GM18517 (cell line): Measurements from ENCODE around the gene ITGA4.

Experiments
- ATAC-seq: cut with Tn5 transposase; IDR thresholded peaks from one replicate; pipeline ENCODE4 v1.9.1; 2021; ENCODE audit warnings: mild to moderate bottlenecking, moderate library complexity; ENCODE audit not compliant: unreplicated experiment

ITGA4 gene

DNA sequence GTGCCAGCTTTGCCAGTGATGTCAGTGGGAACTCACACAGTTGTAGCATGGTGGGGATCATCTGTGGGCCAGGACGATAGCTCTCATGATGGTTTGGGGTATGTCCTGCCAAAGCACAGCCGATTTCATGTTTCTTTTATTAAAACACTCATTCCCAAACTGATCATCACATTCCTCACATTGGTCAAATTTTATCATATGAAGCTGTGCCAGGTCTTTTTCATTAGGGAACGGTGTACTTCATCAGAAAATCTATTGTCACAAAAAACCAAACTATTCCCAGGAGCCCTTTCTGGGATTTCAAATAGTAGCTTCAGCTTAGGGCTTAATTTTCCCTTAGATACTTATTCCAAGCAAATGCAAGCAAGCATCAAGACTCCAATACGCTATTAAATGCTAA is 42.0 kb downstream of the ITGA4 start:
- no peak for ATAC-seq

DNA sequence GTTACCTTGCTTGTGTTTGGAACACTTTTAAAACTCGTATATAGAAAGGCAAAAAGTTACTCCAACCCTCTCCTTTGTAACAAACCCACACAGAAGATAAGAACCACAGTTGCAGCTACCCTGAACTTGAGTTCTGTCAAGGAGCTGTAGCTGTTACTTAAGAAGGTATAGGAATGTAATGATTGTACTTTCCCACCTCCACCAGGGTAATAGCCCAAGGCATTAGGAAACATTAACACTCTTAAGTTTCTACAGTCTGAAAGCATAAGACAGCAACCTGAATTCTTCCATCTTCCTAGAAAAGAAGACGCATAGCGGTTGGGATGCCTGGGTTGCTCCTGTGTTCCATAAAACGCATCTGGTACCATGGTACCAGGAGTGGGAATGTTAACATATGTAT is 43.0 kb downstream of the ITGA4 start:
- ATAC-seq, result no peak

DNA sequence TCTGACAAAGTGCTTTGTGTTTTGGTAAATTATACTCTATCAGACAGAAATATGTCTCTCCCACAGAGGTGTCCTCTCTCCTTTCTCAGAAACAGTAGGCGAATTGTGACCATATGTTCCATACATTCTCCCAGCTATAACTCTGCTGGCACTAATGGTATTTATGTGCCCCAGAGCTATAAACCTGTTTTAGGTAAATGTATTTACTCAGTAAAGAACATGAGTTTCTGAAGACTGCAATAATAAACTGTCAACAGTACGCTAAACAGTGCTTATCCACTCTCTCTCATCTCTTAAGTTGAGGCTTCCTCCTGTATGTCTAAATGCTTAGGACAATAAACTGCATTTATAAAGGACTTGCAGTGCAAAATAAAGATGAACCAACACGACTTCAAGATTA is 58.5 kb downstream of the ITGA4 start:
- no peak for ATAC-seq

DNA sequence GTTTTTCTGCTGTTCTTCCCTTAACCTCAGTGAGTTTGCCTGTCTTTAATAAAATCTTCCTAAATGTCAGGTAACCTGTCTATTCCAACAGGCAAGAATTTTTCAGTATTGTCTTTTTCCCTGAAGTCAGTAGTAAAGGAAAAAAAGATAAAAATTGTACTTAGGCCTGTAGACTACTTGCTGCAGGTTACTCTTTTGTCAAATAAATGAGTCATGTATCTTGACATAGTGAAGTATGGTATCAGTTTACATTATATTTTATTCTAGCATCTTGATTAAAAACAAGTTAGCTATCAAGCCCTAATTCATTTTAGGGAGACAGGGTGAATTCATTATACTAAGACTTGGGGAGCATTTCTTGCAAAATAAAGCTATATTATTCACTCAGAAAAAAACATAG is 59.8 kb downstream of the ITGA4 start:
- ATAC-seq, result no peak

DNA sequence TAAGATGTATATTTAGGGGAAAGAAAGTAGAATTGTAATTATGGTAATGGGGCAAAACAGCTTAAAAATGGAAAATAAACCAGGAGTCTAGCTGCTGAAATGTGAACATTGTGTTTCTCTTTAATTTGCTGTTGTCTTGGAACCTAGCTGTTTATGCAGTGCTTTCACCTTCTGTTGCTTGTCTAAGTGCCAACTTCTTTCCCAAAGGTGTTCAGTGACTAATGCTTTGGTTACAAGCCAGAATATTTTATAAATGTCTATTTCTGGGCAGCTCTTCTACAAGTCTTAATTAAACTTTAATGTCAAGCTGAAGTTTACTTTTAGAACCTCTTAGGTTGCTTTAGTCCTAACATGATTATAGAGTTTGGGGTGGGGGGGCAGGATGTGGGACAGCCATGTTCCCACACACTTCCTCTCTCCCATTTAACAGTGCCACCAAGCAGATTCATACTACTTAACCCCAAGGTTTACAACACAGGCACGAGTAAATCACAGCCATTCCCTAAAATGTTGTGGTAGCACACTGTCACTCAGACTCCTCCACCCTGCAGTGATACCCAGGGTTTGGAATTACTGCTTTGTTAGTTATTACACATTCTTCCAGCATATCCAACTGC is 60.6 kb downstream of the ITGA4 start:
- no peak for ATAC-seq

DNA sequence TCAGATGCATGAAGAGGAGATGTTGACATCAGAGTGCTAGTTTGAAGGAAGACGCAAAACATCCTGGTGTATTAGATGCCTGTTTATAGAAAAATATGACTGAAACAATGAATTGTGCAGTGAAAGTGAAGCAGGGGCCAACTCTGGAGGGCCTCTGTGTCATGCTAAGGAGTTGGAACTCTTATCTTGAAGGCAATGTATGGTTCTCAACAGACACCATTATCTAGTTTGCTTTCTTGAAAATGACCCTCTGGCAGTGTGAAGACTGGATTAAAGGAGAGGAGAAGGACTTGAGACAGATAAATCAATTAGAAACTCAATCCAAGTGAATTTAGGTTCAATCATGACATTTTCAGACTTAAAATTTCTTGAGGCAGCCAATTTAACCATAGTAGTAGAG is 63.1 kb downstream of the ITGA4 start:
- ATAC-seq, result no peak

DNA sequence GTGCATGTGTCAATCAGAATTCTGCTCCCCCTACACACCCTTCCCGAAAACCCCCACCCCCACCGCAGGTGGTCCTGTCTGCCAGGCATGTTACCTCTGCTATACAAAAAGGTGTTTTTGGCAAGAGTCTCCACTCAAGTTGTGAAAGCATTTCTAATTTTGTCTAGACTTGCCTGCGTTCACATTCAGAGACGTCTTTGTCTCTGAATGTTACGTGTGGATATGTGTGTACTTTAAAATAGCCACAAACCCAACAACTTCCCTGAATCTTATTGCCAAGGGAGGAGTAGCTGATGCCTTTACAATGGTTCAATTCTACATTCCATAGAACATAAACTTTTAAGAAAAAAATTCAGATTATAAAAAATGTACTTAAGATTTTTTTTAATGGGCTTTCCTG is 66.6 kb downstream of the ITGA4 start:
- ATAC-seq, result no peak

DNA sequence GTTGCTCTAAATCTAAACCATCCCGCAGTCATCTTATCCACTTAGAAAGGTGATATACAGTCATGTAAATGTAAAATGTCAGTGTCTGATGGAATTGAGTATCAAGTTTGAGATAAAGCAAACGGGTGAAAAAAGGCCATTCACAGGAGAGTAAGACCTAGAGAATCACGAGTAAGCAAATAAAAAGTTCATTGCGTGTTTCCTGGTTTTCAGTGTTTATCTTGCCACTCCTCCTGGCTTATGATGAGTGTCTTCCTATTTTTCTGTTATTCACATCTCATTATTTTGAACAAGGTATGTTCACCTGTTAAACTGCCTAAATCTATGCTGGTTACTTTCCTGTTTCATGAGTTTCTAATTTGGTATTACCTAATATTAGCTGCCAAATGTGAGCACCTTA is 68.8 kb downstream of the ITGA4 start:
- ATAC-seq, result no peak

DNA sequence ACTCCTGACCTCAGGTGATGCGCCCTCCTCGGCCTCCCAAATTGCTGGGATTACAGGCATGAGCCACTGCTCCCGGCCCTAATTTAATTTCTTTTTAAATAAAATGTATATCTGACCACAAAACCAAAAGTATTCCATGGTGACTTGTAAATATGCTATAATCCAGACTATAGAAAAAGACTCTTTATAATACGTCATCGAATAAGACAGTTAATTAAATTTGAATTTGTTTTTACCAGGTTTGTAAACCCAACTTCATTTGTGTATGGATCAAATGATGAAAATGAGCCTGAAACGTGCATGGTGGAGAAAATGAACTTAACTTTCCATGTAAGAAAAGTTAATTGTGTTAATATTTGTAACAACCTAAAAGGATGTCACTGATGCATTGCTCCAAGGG is 69.9 kb downstream of the ITGA4 start:
- no peak for ATAC-seq

DNA sequence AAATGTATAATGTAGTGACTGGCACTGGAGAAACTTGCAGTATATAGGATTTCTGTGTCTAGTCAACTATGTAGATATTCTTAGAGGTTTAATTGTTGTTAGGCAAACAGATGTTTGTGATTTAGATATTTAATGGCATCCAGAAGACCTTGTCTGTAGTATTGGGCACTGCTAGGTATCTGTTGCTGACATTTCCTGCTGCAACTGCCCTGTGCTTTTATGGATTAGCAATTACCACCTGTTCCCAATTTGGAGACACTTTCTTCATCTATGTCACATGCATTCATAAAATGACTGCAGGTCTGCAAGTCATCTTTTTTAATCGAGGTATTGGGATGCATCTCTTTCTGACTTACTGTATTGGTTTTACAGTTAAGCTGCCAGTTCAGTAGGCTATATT is 71.3 kb downstream of the ITGA4 start:
- no peak for ATAC-seq

DNA sequence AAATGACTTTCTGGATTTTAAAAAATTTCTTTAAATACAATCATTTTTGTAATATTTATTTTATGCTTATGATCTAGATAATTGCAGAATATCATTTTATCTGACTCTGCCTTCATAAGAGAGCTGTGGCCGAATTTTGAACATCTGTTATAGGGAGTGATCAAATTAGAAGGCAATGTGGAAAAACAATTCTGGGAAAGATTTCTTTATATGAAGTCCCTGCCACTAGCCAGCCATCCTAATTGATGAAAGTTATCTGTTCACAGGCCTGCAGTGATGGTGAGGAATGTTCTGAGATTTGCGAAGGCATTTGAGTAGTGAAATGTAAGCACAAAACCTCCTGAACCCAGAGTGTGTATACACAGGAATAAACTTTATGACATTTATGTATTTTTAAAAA is 79.5 kb downstream of the ITGA4 start:
- no peak for ATAC-seq

DNA sequence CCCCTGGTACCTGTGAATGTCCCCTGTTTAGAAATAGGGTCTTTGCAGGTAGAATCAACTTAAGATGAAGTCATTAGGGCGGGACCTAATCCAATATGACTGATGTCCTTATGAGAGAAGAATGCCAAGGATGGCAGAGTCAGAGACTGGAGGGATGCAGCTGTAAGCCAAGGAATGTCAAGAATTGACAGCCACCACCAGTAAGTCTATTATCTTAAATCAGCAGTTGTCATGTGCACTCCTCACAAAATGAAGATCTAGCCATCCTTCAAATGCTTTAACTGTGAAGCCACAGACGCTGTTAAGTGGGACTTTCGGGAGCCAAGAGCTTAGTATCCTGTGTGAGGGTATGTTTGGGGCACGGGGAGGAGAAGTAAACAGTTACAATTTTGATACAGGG is 83.2 kb downstream of the ITGA4 start:
- no peak for ATAC-seq

DNA sequence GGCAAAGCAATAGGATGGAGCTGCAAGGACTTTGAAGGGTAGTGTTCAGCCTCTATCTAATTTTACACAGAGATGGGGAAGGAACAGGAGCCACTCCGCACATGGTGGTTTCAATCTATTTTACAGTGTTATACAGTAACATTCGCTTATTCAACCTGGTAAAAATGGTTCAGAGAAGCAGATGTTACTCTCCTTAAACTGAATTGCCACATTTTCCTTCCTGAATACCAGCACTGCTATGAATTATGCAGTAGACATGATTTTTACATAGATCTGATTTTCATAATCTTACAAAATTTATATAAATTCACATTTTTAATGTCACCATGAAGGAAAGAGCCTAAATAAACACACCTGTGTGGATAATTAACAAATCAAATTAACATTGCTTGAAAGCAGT is 85.0 kb downstream of the ITGA4 start:
- no peak for ATAC-seq

DNA sequence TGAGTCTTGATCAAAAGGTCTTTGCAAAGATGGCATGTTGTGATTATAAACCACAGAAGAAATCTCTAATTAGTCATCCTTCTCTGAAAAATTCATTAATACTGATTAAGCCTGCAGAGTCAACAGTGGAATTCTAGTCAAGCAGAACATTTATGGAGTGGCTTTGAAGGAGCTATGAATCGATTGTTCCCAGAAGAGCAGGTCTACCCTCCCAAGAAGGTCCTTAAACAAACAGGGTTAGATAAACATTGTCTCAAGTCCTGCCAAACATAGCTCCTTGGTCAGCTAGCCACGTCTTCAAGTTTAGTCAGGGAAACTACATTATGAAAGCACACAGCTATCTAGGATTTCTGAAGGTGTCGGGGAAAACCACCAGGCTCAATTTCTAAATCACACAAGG is 88.9 kb downstream of the ITGA4 start:
- ATAC-seq, result no peak

DNA sequence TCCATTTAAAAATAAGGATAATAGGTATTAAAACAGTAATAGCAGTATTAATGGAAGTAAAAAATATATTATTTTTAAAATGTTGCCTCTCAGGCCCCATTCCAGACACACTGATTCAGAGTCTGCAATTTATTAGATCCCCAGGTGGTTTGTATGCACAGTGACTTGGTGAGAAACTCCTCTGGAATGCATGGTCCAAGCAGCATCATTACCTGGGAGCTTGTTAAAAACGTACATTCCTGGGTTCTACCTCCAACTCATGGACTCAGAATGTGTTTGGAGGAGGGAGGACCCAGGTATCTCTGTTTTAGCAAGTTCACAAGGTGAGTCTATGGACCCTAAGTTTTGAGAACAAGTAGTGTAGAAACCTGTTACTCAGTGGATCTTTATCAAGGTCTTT is 95.6 kb downstream of the ITGA4 start:
- no peak for ATAC-seq

DNA sequence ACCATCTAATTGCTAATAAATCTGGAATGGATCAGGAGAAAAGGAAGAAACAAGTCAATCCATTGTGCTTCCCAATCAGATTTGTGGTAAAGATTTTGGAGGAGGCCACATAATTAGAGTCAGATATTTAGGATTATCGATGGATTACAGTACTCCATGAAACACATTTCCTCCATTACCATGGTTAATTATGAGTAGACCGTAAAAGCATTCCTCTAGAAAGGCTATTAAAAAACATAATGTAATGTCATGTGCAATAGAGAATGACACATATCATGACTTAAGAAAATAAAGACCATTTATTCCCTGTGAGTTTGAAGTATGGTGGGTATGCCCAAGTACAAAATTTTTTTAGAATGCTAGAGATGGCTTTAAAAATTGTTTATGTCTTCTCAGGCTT is 96.1 kb downstream of the ITGA4 start:
- ATAC-seq, result no peak

DNA sequence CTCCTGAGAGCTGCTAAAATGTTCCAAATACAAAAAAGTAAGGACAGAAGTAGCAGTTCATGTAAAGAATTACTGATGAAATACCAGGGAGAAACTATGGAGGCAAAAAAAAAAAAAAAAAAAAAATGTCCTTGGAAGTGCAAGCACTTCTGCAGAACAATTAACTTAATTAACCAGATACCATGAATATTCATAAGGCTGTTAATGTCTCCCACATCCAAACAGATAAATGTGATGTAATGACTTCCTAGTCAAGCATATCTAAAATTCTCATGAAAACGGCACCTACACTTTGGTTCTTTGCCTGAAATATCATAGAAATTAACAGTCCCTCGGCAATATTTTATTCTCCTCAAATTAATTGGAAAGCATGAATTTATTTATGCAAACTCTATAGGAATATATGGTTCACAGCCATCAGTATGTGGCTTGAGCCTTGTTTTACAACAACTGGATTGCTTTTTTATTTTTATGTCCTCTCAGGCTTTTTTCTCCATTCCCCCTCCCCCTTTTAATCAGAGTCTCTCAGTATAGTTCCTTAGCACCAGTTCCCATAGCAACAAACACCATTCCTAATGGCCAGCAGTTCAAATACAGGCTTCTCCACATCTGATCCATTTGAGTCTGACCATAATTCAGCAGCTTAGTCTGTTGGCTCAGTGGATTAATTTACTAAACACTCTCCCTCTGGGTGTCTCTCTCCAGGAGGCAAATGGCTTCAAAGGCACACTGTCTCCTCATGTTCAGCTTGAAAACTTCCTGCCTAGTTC is 97.1 kb downstream of the ITGA4 start:
- no peak for ATAC-seq

DNA sequence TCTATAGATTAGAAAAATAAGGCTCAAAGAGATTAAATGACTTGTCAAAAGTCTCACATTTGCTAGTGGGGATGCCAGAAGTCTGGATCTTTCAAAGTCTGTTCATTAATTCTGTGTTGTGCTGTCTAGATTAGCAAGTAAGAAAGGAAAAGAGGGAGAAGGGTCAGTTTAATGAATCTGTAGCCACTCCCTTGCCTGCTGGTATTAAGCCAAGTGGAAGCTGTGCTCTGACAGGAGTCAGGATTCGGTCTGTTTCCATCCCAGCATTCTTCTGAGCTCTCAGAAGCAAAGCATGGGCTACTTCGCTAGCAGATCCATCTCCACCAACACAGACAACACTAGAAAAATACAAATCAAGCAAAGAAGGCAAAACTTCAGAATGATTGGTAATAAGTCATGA is 101.2 kb downstream of the ITGA4 start:
- no peak for ATAC-seq

DNA sequence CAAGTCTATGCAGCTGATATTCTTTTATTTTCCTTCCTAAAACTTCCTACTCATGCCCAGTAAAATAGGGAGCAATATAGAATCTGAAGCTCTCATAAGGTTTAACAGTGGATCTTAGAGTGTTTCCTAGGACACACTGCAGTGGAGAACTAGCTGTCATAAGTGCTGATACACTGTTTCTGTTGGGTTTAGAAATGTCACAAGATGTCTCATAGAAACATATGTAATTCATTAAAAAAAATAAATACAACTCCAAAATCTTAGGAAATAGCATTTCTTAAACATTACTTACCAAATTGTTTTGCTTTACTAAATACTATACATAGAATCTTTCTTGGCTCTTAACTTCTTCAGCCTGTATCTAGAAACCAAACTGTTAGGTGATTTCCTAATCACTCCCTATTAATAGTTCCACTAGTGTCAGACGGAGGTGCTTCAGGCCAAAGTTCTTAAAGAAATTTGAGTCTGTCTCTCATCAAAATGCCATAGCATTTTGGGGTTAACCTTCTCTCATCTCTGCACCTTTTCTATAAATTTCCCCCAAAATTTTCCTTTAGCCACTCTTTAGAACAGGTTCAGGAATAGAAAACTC is 106.0 kb downstream of the ITGA4 start:
- ATAC-seq, result no peak

DNA sequence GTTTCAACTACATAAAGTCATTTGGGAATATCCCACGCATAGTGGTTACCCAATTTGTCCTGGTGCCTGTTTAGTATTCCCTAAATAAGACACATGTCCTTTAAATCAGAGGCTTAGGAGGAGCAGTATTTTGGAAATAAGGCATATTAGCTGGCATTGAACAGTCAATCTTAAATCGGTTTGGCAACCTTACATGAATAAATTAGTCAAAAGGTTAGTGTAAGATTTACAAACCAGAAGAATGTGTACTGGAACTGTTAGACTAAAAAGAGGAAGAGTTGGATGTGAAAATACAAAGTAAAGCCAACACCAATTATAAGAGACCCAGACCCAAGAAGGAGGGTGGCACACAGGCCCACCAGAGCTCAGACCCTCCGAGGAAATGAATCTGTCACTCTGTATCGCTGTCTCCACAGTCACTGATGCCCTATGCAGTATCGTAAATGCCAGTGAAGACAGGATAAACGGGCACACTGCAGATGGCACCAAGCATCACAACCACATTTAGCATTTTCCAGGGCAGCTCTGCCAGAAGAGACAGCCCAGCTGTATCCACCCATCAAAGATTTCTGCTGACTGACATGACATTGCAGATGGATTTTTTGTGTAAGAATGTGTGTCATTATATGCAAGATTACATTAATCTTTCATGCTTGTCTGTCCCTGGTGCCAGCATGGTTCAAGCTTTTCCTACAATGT is 109.3 kb downstream of the ITGA4 start:
- ATAC-seq, result no peak

DNA sequence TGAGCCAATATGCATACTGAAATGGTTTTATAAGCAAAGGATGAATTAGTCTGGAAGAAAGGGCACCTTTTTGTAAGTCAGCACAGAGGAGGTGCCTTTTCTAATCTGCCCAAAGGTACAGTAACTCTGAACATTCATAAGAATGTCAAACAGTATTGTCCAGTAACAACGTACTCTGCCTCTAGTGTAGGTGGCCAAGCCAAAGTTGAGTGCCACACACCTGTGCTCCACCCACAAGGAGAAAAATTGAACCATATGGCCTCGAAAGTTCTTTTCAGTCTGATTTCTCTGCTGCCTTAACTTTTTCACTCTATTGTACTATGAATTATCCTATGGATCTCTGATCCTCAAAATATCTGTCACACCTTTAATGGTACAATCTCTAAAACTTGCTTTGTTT is 112.9 kb downstream of the ITGA4 start:
- ATAC-seq, result no peak
